ENCODE data around the gene ZNF655.

DNA sequence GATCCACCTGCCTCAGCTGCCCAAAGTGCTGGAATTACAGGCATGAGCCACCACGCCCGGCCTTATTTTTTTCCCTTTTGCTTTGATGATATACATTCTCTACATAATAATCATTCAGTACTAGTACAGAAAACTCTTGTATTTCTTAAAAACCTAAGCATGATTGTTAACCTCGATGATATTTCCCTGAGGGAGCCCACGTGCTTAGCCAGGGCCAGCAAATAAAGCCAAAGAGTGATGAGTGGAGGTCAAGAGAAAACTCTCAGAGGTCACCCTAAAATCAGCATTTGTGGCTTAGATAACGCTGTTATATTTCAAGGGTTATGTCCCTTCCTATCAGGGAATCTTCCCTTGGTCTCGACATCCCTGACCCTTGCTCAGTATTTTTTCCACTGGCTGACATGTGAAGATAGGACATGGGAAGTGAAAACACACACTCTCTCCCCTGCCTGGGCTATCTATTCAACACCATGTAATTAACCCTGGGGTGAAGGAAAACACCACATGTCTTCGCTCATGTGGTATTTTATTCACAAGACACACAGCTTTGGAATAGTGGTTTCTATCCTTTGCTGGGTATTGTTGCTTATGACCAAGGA is 19.1 kb upstream of the ZNF655 start:
- TF ChIP-seq, protein P1, sequence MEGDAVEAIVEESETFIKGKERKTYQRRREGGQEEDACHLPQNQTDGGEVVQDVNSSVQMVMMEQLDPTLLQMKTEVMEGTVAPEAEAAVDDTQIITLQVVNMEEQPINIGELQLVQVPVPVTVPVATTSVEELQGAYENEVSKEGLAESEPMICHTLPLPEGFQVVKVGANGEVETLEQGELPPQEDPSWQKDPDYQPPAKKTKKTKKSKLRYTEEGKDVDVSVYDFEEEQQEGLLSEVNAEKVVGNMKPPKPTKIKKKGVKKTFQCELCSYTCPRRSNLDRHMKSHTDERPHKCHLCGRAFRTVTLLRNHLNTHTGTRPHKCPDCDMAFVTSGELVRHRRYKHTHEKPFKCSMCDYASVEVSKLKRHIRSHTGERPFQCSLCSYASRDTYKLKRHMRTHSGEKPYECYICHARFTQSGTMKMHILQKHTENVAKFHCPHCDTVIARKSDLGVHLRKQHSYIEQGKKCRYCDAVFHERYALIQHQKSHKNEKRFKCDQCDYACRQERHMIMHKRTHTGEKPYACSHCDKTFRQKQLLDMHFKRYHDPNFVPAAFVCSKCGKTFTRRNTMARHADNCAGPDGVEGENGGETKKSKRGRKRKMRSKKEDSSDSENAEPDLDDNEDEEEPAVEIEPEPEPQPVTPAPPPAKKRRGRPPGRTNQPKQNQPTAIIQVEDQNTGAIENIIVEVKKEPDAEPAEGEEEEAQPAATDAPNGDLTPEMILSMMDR (IDR thresholded peaks at IDR 0.05): no peak
- TF ChIP-seq POLR2AphosphoS5 (IDR thresholded peaks at IDR 0.05) (no peak), EP300 (IDR thresholded peaks at IDR 0.05) (no peak), POLR2A (IDR thresholded peaks at IDR 0.05) (no peak)
